ENCODE measurements around the gene CXXC5. TPM values are rescaled to one million over a fixed set of nuclear protein-coding genes. Genes with fewer than 3 reads are reported as not detected.

The CXXC5 gene
- total RNA-seq, 1 donor from 2014 or later, result 88.2 TPM

GRCh38 chr5:139663207-139664085, 15.3 kb downstream of the CXXC5 start:
- no peak overlapping the region for H3K4me3 Mint-ChIP-seq (ENCODE audit: low read depth)
- H3K27me3 Mint-ChIP-seq, result no peaks in the 10 kb centered on the region
- TF ChIP-seq, protein P1, sequence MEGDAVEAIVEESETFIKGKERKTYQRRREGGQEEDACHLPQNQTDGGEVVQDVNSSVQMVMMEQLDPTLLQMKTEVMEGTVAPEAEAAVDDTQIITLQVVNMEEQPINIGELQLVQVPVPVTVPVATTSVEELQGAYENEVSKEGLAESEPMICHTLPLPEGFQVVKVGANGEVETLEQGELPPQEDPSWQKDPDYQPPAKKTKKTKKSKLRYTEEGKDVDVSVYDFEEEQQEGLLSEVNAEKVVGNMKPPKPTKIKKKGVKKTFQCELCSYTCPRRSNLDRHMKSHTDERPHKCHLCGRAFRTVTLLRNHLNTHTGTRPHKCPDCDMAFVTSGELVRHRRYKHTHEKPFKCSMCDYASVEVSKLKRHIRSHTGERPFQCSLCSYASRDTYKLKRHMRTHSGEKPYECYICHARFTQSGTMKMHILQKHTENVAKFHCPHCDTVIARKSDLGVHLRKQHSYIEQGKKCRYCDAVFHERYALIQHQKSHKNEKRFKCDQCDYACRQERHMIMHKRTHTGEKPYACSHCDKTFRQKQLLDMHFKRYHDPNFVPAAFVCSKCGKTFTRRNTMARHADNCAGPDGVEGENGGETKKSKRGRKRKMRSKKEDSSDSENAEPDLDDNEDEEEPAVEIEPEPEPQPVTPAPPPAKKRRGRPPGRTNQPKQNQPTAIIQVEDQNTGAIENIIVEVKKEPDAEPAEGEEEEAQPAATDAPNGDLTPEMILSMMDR (IDR thresholded peaks at IDR 0.05; ENCODE audit: unreplicated experiment), result no peak
- no peaks in the 10 kb centered on the region for H3K36me3 Mint-ChIP-seq (ENCODE audit: insufficient read depth)
- H3K4me1 Mint-ChIP-seq (ENCODE audit: low read depth), result peaks cover 29% of the 10 kb centered on the region
- H3K9me3 Mint-ChIP-seq (ENCODE audit: low read depth), result no peaks in the 10 kb centered on the region
- DNase-seq (ENCODE audit: low spot score, unreplicated experiment), result no peak
- H3K27ac Mint-ChIP-seq, result peak overlapping the region; percentile 24

GRCh38 chr5:139664086-139664693, 16.0 kb downstream of the CXXC5 start:
- Mint-ChIP-seq H3K4me1 (ENCODE audit: low read depth) (peaks cover 27% of the 10 kb centered on the region), H3K4me3 (ENCODE audit: low read depth) (no peak overlapping the region), H3K27me3 (no peaks in the 10 kb centered on the region), H3K36me3 (ENCODE audit: insufficient read depth) (no peaks in the 10 kb centered on the region), H3K9me3 (ENCODE audit: low read depth) (no peaks in the 10 kb centered on the region), H3K27ac (no peak overlapping the region)
- no peak for DNase-seq (ENCODE audit: low spot score, unreplicated experiment)
- TF ChIP-seq, protein P1 (IDR thresholded peaks at IDR 0.05; ENCODE audit: unreplicated experiment), result no peak

GRCh38 chr5:139664727-139665351, 16.7 kb downstream of the CXXC5 start:
- DNase-seq (ENCODE audit: low spot score, unreplicated experiment), result no peak
- TF ChIP-seq, protein P1 (IDR thresholded peaks at IDR 0.05; ENCODE audit: unreplicated experiment), result no peak
- Mint-ChIP-seq H3K36me3 (ENCODE audit: insufficient read depth) (no peaks in the 10 kb centered on the region), H3K4me1 (ENCODE audit: low read depth) (peaks cover 30% of the 10 kb centered on the region), H3K27ac (no peak overlapping the region), H3K27me3 (no peaks in the 10 kb centered on the region), H3K9me3 (ENCODE audit: low read depth) (no peaks in the 10 kb centered on the region), H3K4me3 (ENCODE audit: low read depth) (no peak overlapping the region)

DNA sequence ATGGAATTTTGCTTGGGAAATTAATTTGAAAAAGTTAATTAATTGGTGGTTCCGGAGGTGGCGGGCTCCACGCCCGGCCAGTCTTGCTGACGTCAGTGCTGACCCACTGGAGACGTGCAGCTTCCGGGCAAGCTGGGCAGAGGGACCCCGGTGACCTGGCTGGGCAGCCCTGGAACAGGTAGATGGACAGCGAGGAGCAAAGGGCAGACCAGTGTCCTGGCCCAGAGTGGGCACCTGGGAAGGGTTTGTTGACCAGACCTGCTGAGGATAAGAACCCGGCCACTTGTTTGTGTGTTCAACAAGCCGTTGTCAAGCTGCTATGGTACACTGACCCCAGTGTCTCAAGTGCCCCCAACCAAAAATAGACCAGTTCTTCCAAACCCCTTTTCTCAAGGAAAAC, 17.5 kb downstream of the CXXC5 start:
- no peaks in the 10 kb centered on the region for H3K9me3 Mint-ChIP-seq (ENCODE audit: low read depth)
- no peaks in the 10 kb centered on the region for H3K36me3 Mint-ChIP-seq (ENCODE audit: insufficient read depth)
- no peaks in the 10 kb centered on the region for H3K27me3 Mint-ChIP-seq
- no peak for DNase-seq (ENCODE audit: low spot score, unreplicated experiment)
- H3K27ac Mint-ChIP-seq, result no peak overlapping the region
- TF ChIP-seq, protein P1 (IDR thresholded peaks at IDR 0.05; ENCODE audit: unreplicated experiment), result no peak
- H3K4me1 Mint-ChIP-seq (ENCODE audit: low read depth), result peaks cover 33% of the 10 kb centered on the region
- no peak overlapping the region for H3K4me3 Mint-ChIP-seq (ENCODE audit: low read depth)

DNA sequence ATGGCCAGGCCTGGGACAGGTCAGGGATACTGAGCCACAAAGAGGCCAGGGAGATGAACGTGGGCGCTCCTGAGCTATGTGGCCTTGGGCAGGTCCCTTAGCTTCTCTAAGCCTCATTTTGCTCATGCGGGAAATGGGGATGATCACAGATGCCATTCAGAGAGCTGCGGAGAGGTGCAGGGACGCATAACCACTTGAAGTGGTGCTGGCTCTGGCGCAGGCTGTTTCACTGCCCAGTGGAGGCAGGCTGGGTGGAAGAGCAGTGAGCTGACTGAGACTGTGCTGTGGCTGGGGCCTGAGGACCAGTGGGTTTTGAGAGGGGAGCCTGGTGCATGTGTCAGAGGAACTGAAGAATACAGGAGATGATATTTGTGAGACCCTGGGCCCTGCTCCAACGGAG, 18.4 kb downstream of the CXXC5 start:
- Mint-ChIP-seq H3K9me3 (ENCODE audit: low read depth) (no peaks in the 10 kb centered on the region), H3K4me3 (ENCODE audit: low read depth) (no peak overlapping the region), H3K36me3 (ENCODE audit: insufficient read depth) (no peaks in the 10 kb centered on the region), H3K27me3 (no peaks in the 10 kb centered on the region), H3K4me1 (ENCODE audit: low read depth) (peaks cover 30% of the 10 kb centered on the region), H3K27ac (no peak overlapping the region)
- DNase-seq (ENCODE audit: low spot score, unreplicated experiment), result no peak
- TF ChIP-seq, protein P1 (IDR thresholded peaks at IDR 0.05; ENCODE audit: unreplicated experiment), result no peak
